ENCODE measurements around the gene ARSG.

ARSG gene

GRCh38 chr17:68378268-68379176 lies 87.2 kb downstream of the ARSG start:
- peak; percentile 80 for DNase-seq (ENCODE audit: low spot score)

- DNase-seq (ENCODE audit: low spot score): no peak
Measured at GRCh38 chr17:68379177-68379510, 87.8 kb downstream of the ARSG start.

GRCh38 chr17:68379692-68380677 lies 88.7 kb downstream of the ARSG start:
- DNase-seq (ENCODE audit: low spot score): no peak

GRCh38 chr17:68381076-68381900 lies 90.0 kb downstream of the ARSG start:
- no peak for DNase-seq (ENCODE audit: low spot score)

- no peak for DNase-seq (ENCODE audit: low spot score)
Measured at GRCh38 chr17:68382582-68383085, 91.3 kb downstream of the ARSG start.

GRCh38 chr17:68383120-68383442 lies 91.8 kb downstream of the ARSG start:
- DNase-seq (ENCODE audit: low spot score): no peak

- DNase-seq (ENCODE audit: low spot score): no peak
Measured at GRCh38 chr17:68383443-68384321, 92.4 kb downstream of the ARSG start.

- no peak for DNase-seq (ENCODE audit: low spot score)
Measured at GRCh38 chr17:68384471-68384870, 93.2 kb downstream of the ARSG start.

GRCh38 chr17:68384941-68385340 lies 93.6 kb downstream of the ARSG start:
- no peak for DNase-seq (ENCODE audit: low spot score)

- DNase-seq (ENCODE audit: low spot score): no peak
Measured at GRCh38 chr17:68385490-68386215, 94.4 kb downstream of the ARSG start.

GRCh38 chr17:68387435-68388218 lies 96.3 kb downstream of the ARSG start:
- no peak for DNase-seq (ENCODE audit: low spot score)

- no peak for DNase-seq (ENCODE audit: low spot score)
Measured at GRCh38 chr17:68389041-68389440, 97.7 kb downstream of the ARSG start.

- DNase-seq (ENCODE audit: low spot score): no peak
Measured at GRCh38 chr17:68390888-68391545, 99.7 kb downstream of the ARSG start.

- DNase-seq (ENCODE audit: low spot score): no peak
Measured at GRCh38 chr17:68391561-68392268, 100.4 kb downstream of the ARSG start.

- no peak for DNase-seq (ENCODE audit: low spot score)
Measured at GRCh38 chr17:68394608-68395331, 103.5 kb downstream of the ARSG start.

- DNase-seq (ENCODE audit: low spot score): no peak
Measured at GRCh38 chr17:68396226-68397107, 105.2 kb downstream of the ARSG start.

All from HuH-7 (cell line).